Adrenal gland (tissue), 12 donors: ENCODE measurements around the gene CPS1. TPM values are rescaled to one million over a fixed set of nuclear protein-coding genes. Genes with fewer than 3 reads are reported as not detected.

ENCODE experiments used
- DNase-seq, 7 donors: peaks; one replicate each; pipeline ENCODE4 v3.0.0-alpha.2; 2019 to 2020
- H3K27ac ChIP-seq, 5 donors: fragments of 200-600 bp; sonication (generic) in 4 of 5; 1 replicate in 3 of 5; 2 replicates in 2 of 5; pipeline versions ENCODE4 v1.5.1 to v1.8.0; 2016 to 2020; ENCODE audit warnings: mild to moderate bottlenecking in 1 of 5
- H3K27me3 ChIP-seq: fragments of 200-600 bp; 2 replicates; pipeline ENCODE4 v1.8.0; 2021
- H3K36me3 ChIP-seq, 2 donors: fragments of 200-600 bp; replicated peaks in 1 of 2; 1 replicate in 1 of 2; 2 replicates in 1 of 2; pipeline versions ENCODE4 v1.5.1 to v1.8.0; 2018 to 2022
- H3K4me1 ChIP-seq, 2 donors: fragments of 200-600 bp; replicated peaks in 1 of 2; 1 replicate in 1 of 2; 2 replicates in 1 of 2; pipeline versions ENCODE4 v1.5.1 to v1.8.0; 2018 to 2021
- H3K4me3 ChIP-seq, 4 donors: fragments of 200-600 bp; sonication (generic) in 3 of 4; one replicate each; pipeline ENCODE4 v1.5.1; 2016 to 2018
- H3K9me3 ChIP-seq, 3 donors: fragments of 200-600 bp; sonication (generic) in 1 of 3; replicated peaks in 1 of 3; 1 replicate in 2 of 3; 2 replicates in 1 of 3; pipeline versions ENCODE4 v1.5.1 to v1.8.0; 2016 to 2021
- POLR2A ChIP-seq, 2 donors: fragments of 450-650 bp; IDR thresholded peaks; one replicate each; pipeline ENCODE4 v1.6.1; 2017; ENCODE audit warnings: antibody characterized with exemption in 2 of 2, mild to moderate bottlenecking in 2 of 2, moderate library complexity in 1 of 2
- WGBS, 4 donors: extraction: QIAGEN DNeasy Blood & Tissue Kit in 2 of 4; methylation state at CpG; one replicate each; pipeline versions ENCODE4 v1.1.5 to v1.1.7; 2013 to 2017; 5-methylcytosine and 5-hydroxymethylcytosine counted together
- intact Hi-C, 2 donors: fragments of 100-400 bp; cut with DNase I; formaldehyde crosslinking; loops; one replicate each; pipeline versions ENCODE4 v1.14.1 to v1.15.0; 2022 to 2023
- polyA plus RNA-seq, 3 donors: library from polyadenylated mRNA; stranded (reverse); fragments of 200-250 nt in 2 of 3; fragments of 350-450 nt in 1 of 3; fragmentation: Illumina TruSeq in 1 of 3; extraction: RNeasy Lipid Tissue Mini Kit (QIAGEN cat#74804) in 1 of 3; gene quantifications; one replicate each; pipeline ENCODE4 v1.2.3, GENCODE V29; 2013 to 2014
- total RNA-seq, 9 donors: library from RNA; depleted of rRNA in 4 of 9; stranded (reverse); fragments of >200 nt in 4 of 9; fragments of 120-200 nt in 1 of 9; fragmentation: NEBNext Ultra II Directional in 1 of 9; extraction: Animal tissue kit (Norgen Biotek cat#: 25700) in 1 of 9; gene quantifications; one replicate each; pipeline versions ENCODE4 v1.1.0 to v1.2.4, GENCODE V29; 2013 to 2023
- TF ChIP-seq, protein P1 (sequence below), 6 experiments: fragments of 450-650 bp in 4 of 6; fragments of 200-600 bp in 2 of 6; sonication (generic) in 1 of 6; IDR thresholded peaks; 1 replicate in 5 of 6; 2 replicates in 1 of 6; pipeline versions ENCODE4 v1.5.1 to v1.8.0; 2016 to 2021; ENCODE audit warnings: antibody characterized with exemption in 6 of 6, mild to moderate bottlenecking in 2 of 6, moderate library complexity in 1 of 6
- donor health status: healthy with polysubstance abuse.
- donor health status: Bipolar disorder and iron deficiency.
- donor health status: DM: yes; HTN: yes; CAD: no.
- donor health status: DM: no; HTN: no; CAD: no.
- donor health status: DM: no; HTN: no; CAD: no.
- donor health status: DM: yes; HTN: yes; CAD: no.

Gene CPS1
- total and polyA plus RNA-seq, 12 donors, result 0.61 to 4.3 (median 1.7) TPM

DNA sequence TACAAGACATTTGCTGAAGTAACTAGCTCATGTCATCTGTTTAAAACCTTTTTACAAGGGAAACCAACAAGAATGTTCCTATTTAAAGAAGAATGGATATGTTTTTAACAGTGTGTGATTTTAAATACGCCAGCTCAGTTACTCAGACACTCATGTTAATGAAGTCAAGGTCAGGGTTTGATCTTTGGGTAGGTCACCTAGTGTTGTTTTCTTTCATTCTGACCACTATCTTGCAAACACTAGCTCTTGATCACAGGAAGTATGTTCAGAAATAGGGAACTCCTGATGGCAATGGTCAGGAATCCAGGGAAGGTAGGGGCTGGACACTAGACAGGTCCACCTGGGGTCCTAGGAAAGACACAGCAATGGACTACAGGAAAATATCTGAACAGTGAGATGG lies 116.7 kb downstream of the CPS1 start:
- Histone ChIP-seq H3K27ac (no peak overlapping the region), H3K4me3 (no peak overlapping the region), H3K27me3 (no peaks in the 10 kb centered on the region), H3K36me3 (no peaks in the 10 kb centered on the region), H3K9me3 (no peaks in the 10 kb centered on the region), H3K4me1 (no peaks in the 10 kb centered on the region)
- no peak for TF ChIP-seq POLR2A (IDR thresholded peaks at IDR 0.05)
- TF ChIP-seq, protein P1, sequence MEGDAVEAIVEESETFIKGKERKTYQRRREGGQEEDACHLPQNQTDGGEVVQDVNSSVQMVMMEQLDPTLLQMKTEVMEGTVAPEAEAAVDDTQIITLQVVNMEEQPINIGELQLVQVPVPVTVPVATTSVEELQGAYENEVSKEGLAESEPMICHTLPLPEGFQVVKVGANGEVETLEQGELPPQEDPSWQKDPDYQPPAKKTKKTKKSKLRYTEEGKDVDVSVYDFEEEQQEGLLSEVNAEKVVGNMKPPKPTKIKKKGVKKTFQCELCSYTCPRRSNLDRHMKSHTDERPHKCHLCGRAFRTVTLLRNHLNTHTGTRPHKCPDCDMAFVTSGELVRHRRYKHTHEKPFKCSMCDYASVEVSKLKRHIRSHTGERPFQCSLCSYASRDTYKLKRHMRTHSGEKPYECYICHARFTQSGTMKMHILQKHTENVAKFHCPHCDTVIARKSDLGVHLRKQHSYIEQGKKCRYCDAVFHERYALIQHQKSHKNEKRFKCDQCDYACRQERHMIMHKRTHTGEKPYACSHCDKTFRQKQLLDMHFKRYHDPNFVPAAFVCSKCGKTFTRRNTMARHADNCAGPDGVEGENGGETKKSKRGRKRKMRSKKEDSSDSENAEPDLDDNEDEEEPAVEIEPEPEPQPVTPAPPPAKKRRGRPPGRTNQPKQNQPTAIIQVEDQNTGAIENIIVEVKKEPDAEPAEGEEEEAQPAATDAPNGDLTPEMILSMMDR (IDR thresholded peaks at IDR 0.05), result no peak
- intact Hi-C loops, result no loop called here
- DNase-seq, result no peak
- WGBS, 4 donors, result 48 to 68% (median 51%) methylated on average over 1 of the region's 1 CpG

GRCh38 chr2:210676067-210676466 lies 119.7 kb downstream of the CPS1 start:
- Histone ChIP-seq H3K4me1 (no peaks in the 10 kb centered on the region), H3K4me3 (no peak overlapping the region), H3K36me3 (no peaks in the 10 kb centered on the region), H3K27me3 (no peaks in the 10 kb centered on the region), H3K9me3 (no peaks in the 10 kb centered on the region), H3K27ac (no peak overlapping the region)
- intact Hi-C loops, result no loop called here
- no peak for TF ChIP-seq POLR2A (IDR thresholded peaks at IDR 0.05)
- TF ChIP-seq, protein P1 (IDR thresholded peaks at IDR 0.05), result no peak
- no peak for DNase-seq
- 73 to 88% (median 83%) methylated on average over 3 of the region's 3 CpGs for WGBS, 4 donors

- TF ChIP-seq, protein P1 (IDR thresholded peaks at IDR 0.05), result no peak
- TF ChIP-seq POLR2A (IDR thresholded peaks at IDR 0.05), result no peak
- Histone ChIP-seq H3K27ac (no peak overlapping the region), H3K27me3 (no peaks in the 10 kb centered on the region), H3K4me1 (no peaks in the 10 kb centered on the region), H3K9me3 (no peaks in the 10 kb centered on the region), H3K4me3 (no peak overlapping the region), H3K36me3 (no peaks in the 10 kb centered on the region)
- intact Hi-C loops, result no loop called here
- no peak for DNase-seq
Measured at GRCh38 chr2:210681491-210681890, 125.1 kb downstream of the CPS1 start.

DNA sequence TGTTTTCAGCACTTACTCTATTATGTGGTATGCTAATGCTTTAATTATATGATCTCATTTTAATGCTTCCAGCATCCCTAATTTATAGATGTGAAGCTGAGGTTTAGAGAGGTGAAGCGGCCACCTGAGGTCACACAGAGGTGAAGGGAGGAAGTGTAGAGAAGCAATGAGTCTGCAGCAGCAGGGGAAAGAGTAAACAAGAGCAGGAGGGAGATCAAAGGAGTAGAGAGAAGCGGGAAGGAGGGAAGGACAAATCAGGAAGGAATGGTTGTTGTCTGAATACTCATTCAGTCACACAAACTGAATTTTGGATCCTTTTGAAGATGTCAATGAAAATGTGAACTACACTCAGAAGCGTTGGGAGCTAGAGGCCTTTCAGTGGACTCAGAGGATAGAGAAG lies 130.0 kb downstream of the CPS1 start:
- TF ChIP-seq, protein P1 (IDR thresholded peaks at IDR 0.05), result no peak
- H3K27me3 ChIP-seq, result no peaks in the 10 kb centered on the region
- no peak overlapping the region for H3K27ac ChIP-seq
- H3K4me3 ChIP-seq, result no peak overlapping the region
- no peaks in the 10 kb centered on the region for H3K9me3 ChIP-seq
- WGBS, 4 donors, result 76 to 82% (median 77%) methylated on average over 3 of the region's 3 CpGs
- no peak for DNase-seq
- no peaks in the 10 kb centered on the region for H3K36me3 ChIP-seq
- intact Hi-C loops, result no loop called here
- no peaks in the 10 kb centered on the region for H3K4me1 ChIP-seq
